CD4-positive, alpha-beta T cell treated with Interleukin-6 at 100 ng/mL for 8 hours (primary cell): ENCODE results near the gene RFTN1.
A peak's percentile ranks its signal among the peaks of the same experiment; 100 is the strongest.
"Not testable (repeated sequence)": the region's sequence is repeated elsewhere in the genome, so short reads cannot be mapped to it uniquely, and the experiment has no call there.

ENCODE experiments used
- DNase-seq: peaks from one replicate; pipeline ENCODE4 v3.0.0-alpha.2; 2020; ENCODE audit warnings: mixed read lengths, low spot score

Gene RFTN1

GRCh38 chr3:16506884-16507577, 6.5 kb downstream of the RFTN1 start:
- DNase-seq: no peak

- DNase-seq: no peak
These were observed 7.0 kb downstream of the RFTN1 start for GRCh38 chr3:16506451-16506850.

- no peak for DNase-seq
These were observed 8.8 kb downstream of the RFTN1 start for GRCh38 chr3:16504692-16505091.

GRCh38 chr3:16504242-16504641, 9.3 kb downstream of the RFTN1 start:
- DNase-seq: no peak

GRCh38 chr3:16503191-16503776, 10.2 kb downstream of the RFTN1 start:
- no peak for DNase-seq

- no peak for DNase-seq
These were observed 11.1 kb downstream of the RFTN1 start for GRCh38 chr3:16502347-16502908.

- no peak for DNase-seq
These were observed 12.1 kb downstream of the RFTN1 start for GRCh38 chr3:16501376-16501775.

- no peak for DNase-seq
These were observed 12.6 kb downstream of the RFTN1 start for GRCh38 chr3:16500911-16501310.

GRCh38 chr3:16500093-16500492, 13.4 kb downstream of the RFTN1 start:
- DNase-seq: no peak

GRCh38 chr3:16499351-16499750, 14.1 kb downstream of the RFTN1 start:
- no peak for DNase-seq

- no peak for DNase-seq
These were observed 15.2 kb downstream of the RFTN1 start for GRCh38 chr3:16498130-16498890.

- no peak for DNase-seq
These were observed 16.9 kb downstream of the RFTN1 start for GRCh38 chr3:16496408-16497222.

- peak; percentile 27 for DNase-seq
These were observed 17.5 kb downstream of the RFTN1 start for GRCh38 chr3:16496008-16496407.

- no peak for DNase-seq
These were observed 18.6 kb downstream of the RFTN1 start for GRCh38 chr3:16494814-16495431.

GRCh38 chr3:16494094-16494493, 19.4 kb downstream of the RFTN1 start:
- no peak for DNase-seq

GRCh38 chr3:16490062-16490619, 23.4 kb downstream of the RFTN1 start:
- no peak for DNase-seq

- not testable (repeated sequence) for DNase-seq
These were observed 24.0 kb downstream of the RFTN1 start for GRCh38 chr3:16489326-16490061.

GRCh38 chr3:16488637-16489036, 24.9 kb downstream of the RFTN1 start:
- no peak for DNase-seq

GRCh38 chr3:16487511-16488175, 25.9 kb downstream of the RFTN1 start:
- DNase-seq: no peak

- no peak for DNase-seq
These were observed 26.5 kb downstream of the RFTN1 start for GRCh38 chr3:16486951-16487480.
